Heart right ventricle (tissue), 16 donors: Measurements from ENCODE around the gene IHH. TPM values are rescaled to one million over a fixed set of nuclear protein-coding genes. Genes with fewer than 3 reads are reported as not detected.

Experiments used
- ATAC-seq, 8 donors: fragments of 200-7000 bp; cut with Tn5 transposase; one replicate each; pipeline ENCODE4 v1.9.1; 2020; ENCODE audit warnings: mild to moderate bottlenecking in 8 of 8, moderate library complexity in 8 of 8, moderate number of reproducible peaks in 1 of 8
- DNase-seq, 2 donors: peaks; one replicate each; pipeline ENCODE4 v3.0.0-alpha.2; 2020
- H3K27ac ChIP-seq, 10 donors: fragments of 200-600 bp; sonication (generic) in 2 of 10; one replicate each; pipeline versions ENCODE4 v1.5.0 to v1.8.0; 2020 to 2022; ENCODE audit warnings: mild to moderate bottlenecking in 3 of 10
- H3K27me3 ChIP-seq, 7 donors: fragments of 200-600 bp; one replicate each; pipeline ENCODE4 v1.8.0; 2021 to 2022; ENCODE audit warnings: mild to moderate bottlenecking in 2 of 7
- H3K36me3 ChIP-seq, 9 donors: fragments of 200-600 bp; sonication (generic) in 1 of 9; one replicate each; pipeline versions ENCODE4 v1.5.0 to v1.8.0; 2020 to 2022; ENCODE audit warnings: mild to moderate bottlenecking in 2 of 9
- H3K4me1 ChIP-seq, 9 donors: fragments of 200-600 bp; sonication (generic) in 1 of 9; one replicate each; pipeline versions ENCODE4 v1.5.0 to v1.8.0; 2020 to 2022; ENCODE audit warnings: mild to moderate bottlenecking in 4 of 9
- H3K4me3 ChIP-seq, 10 donors: fragments of 200-600 bp; sonication (generic) in 2 of 10; one replicate each; pipeline versions ENCODE4 v1.5.0 to v1.8.0; 2020 to 2022; ENCODE audit warnings: mild to moderate bottlenecking in 7 of 10, moderate library complexity in 2 of 10
- H3K9me3 ChIP-seq, 11 donors: fragments of 200-600 bp in 10 of 11; sonication (generic) in 2 of 11; one replicate each; pipeline versions ENCODE4 v1.5.0 to v1.8.0; 2013 to 2022; ENCODE audit warnings: mild to moderate bottlenecking in 2 of 11, control low read depth in 1 of 11, moderate library complexity in 1 of 11
- WGBS, 2 donors: extraction: QIAGEN DNeasy Blood & Tissue Kit; methylation state at CpG; one replicate each; pipeline ENCODE4 v1.1.7; 2013; ENCODE audit warnings: inconsistent platforms in 1 of 2; 5-methylcytosine and 5-hydroxymethylcytosine counted together
- intact Hi-C, 10 donors: fragments of 100-400 bp; cut with DNase I; formaldehyde crosslinking; loops; one replicate each; pipeline versions ENCODE4 v1.11.1 to v1.14.2; 2022
- polyA plus RNA-seq, 2 donors: library from polyadenylated mRNA; stranded (reverse); fragments of 200-250 nt; gene quantifications; one replicate each; pipeline ENCODE4 v1.2.3, GENCODE V29; 2013
- total RNA-seq, 10 donors: library from RNA; stranded (reverse); fragmentation: NEBNext Ultra II Directional in 3 of 10; extraction: Animal tissue kit (Norgen Biotek cat#: 25700) in 3 of 10; gene quantifications; one replicate each; pipeline versions ENCODE4 v1.2.1 to v1.2.4, GENCODE V29; 2021 to 2023
- TF ChIP-seq, protein P1 (sequence below), 9 donors: fragments of 200-600 bp; sonication (generic) in 2 of 9; IDR thresholded peaks; one replicate each; pipeline versions ENCODE4 v1.5.0 to v1.8.0; 2021 to 2022; ENCODE audit warnings: antibody characterized with exemption in 9 of 9, mild to moderate bottlenecking in 5 of 9, moderate library complexity in 1 of 9
- donor health status: Arrhythmogenic right ventricular cardiomyopathy.
- donor health status: ischemic (EF 13 %, LVEDD 7.1; RV severe dilation, severe dysfunction).
- donor health status: healthy with polysubstance abuse.
- donor health status: DM: no; HTN: yes; CAD: no.
- donor health status: DM: no; HTN: no; CAD: no.
- donor health status: ischemic (EF 25% LVEDD 6.9; RV normal size, moderate dysfunction).
- donor health status: ischemic (EF 25% LVEDD 5.7; RV mildly dilated, moderate dysfunction).
- donor health status: healthy.
- donor health status: DM: yes; HTN: yes; CAD: no.
- donor health status: Ischemic cardiomyopathy.
- donor health status: ischemic (EF 35%, LVEDD 5.7; RV mildly dilated, moderate dysfunction).
- donor health status: nonischemic (EF 11% LVEDD 7.7; RV severe dilation, severe dysfunction).
- donor health status: DM: yes; HTN: yes; CAD: no.
- donor health status: PGD.
- donor health status: ischemic (EF 29% LVEDD 5.4; RV normal size, mild dysfunction).
- donor health status: nonischemic (EF 23%, LVEDD 6.1; RV moderate dilation, normal function).

Gene IHH
- total and polyA plus RNA-seq, 12 donors: 0.03 to 0.16 TPM; not detected in 10

DNA sequence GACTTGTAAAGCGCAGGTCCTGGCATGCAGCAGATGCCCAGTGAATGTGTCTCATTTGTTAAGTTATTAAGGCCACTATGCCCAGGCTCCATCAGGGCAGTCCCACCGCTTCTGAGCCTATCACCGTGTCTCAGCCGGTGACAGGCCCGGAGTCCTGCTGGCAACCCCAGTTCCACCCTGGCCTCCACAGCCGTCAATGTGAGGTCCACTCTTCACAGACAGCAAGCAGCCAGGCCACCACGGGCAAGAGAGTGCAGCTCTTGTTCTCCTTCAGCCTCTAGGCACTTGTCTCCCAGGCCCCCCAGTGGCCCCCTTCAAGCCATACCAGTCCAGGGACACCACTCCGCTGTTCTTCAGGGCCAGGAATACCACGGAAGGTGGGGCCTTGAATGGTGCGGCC is 42.0 kb downstream of the IHH start:
- no peaks in the 10 kb centered on the region for H3K36me3 ChIP-seq
- 83 to 84% methylated on average over 10 of the region's 10 CpGs for WGBS, 2 donors
- peaks cover 0 to 38% (median 7%) of the 10 kb centered on the region in 7 donors for H3K27me3 ChIP-seq
- H3K27ac ChIP-seq: no peak overlapping the region
- TF ChIP-seq, protein P1, sequence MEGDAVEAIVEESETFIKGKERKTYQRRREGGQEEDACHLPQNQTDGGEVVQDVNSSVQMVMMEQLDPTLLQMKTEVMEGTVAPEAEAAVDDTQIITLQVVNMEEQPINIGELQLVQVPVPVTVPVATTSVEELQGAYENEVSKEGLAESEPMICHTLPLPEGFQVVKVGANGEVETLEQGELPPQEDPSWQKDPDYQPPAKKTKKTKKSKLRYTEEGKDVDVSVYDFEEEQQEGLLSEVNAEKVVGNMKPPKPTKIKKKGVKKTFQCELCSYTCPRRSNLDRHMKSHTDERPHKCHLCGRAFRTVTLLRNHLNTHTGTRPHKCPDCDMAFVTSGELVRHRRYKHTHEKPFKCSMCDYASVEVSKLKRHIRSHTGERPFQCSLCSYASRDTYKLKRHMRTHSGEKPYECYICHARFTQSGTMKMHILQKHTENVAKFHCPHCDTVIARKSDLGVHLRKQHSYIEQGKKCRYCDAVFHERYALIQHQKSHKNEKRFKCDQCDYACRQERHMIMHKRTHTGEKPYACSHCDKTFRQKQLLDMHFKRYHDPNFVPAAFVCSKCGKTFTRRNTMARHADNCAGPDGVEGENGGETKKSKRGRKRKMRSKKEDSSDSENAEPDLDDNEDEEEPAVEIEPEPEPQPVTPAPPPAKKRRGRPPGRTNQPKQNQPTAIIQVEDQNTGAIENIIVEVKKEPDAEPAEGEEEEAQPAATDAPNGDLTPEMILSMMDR (IDR thresholded peaks at IDR 0.05): no peak
- DNase-seq (no peak), ATAC-seq (no peak)
- no peaks in the 10 kb centered on the region for H3K4me1 ChIP-seq
- H3K9me3 ChIP-seq: no peaks in the 10 kb centered on the region
- intact Hi-C loops: no loop called here
- no peak overlapping the region for H3K4me3 ChIP-seq

DNA sequence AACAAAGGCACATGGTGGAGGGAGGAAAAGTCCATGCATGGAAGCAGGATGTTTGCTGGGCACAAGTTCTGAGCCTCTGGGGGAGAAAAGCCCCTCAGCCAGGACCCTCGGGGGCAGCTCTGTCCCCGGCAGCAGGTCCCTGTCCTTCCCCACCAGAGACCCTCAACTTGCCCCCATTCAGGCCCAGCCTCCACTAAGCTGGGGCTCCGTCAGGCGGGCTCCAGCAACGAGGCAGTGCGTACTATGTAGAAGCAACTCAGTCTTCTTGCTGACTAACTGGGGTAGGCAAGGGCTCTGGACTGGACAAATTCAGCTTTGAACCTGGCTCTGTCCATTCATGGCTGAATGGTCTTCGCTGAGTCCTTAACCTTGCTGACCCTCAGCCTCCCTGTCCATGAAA is 42.4 kb downstream of the IHH start:
- no peaks in the 10 kb centered on the region for H3K9me3 ChIP-seq
- intact Hi-C loops: no loop called here
- H3K36me3 ChIP-seq: no peaks in the 10 kb centered on the region
- no peak overlapping the region for H3K4me3 ChIP-seq
- TF ChIP-seq, protein P1 (IDR thresholded peaks at IDR 0.05): no peak
- ATAC-seq (no peak), DNase-seq (no peak)
- WGBS, 2 donors: 82 to 92% methylated on average over 7 of the region's 7 CpGs
- H3K4me1 ChIP-seq: no peaks in the 10 kb centered on the region
- H3K27me3 ChIP-seq: peaks cover 0 to 41% (median 11%) of the 10 kb centered on the region in 7 donors
- no peak overlapping the region for H3K27ac ChIP-seq

DNA sequence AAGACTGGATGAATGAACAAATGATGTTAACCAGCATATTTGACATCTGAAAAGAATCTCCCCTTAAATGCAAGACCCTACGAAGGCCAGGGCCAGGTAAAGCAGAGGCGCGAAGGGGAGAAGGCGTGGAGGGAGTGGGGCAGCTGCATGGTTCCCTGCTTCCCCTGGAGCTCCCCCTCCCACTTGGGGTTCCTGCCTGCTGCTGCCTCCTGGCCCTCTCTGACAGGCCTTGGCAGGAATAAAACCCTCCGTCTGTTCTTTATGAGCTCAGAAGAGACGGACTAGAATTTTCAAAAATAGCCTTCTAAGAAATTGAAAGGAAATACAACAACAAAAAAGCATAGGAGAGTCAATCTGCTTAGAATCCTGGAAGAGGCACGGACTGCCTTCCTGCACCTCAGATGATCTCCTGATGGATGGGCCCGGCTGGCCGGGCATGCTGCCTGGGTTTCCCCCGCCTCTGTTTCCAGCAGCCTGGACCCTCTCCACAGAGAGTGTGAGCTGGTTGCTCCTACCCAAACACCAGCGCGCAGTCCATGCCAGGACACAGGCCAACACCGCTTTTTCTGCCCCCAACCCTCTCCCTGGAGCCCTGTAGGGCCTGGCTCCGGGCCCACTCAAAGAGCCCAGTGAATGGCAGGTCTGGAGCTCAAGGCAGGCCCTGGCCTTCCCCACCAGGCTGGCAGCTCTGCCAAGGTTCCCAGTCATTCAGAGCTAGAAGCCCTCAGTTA is 43.4 kb downstream of the IHH start:
- no peak for ATAC-seq
- no peak overlapping the region for H3K4me3 ChIP-seq
- no peak for DNase-seq
- H3K27me3 ChIP-seq: peaks cover 0 to 39% (median 18%) of the 10 kb centered on the region in 7 donors
- H3K4me1 ChIP-seq: no peaks in the 10 kb centered on the region
- intact Hi-C loops: no loop called here
- no peaks in the 10 kb centered on the region for H3K36me3 ChIP-seq
- no peak overlapping the region for H3K27ac ChIP-seq
- 71 to 72% methylated on average over 14 of the region's 14 CpGs for WGBS, 2 donors
- TF ChIP-seq, protein P1 (IDR thresholded peaks at IDR 0.05): no peak
- H3K9me3 ChIP-seq: no peaks in the 10 kb centered on the region

DNA sequence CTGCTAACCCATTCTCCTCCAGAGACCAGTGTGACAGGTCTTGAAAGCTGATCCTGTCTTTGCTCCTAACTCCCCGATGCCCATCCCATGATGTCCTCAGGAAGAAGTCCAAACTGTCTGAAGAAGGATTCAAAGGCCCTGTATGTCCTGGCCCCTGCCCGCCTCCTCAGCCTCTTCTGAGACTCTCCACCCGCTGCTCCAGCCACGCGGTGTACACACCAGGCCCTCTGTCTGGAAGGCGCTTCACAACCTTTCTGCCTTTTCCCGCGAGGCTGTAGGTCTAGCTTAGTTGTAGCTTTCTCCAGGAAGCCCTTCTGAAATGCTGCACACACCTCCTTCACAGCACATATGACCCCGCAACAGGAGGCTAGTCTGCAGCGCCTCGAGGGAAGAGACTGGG is 44.0 kb downstream of the IHH start:
- H3K4me3 ChIP-seq: no peak overlapping the region
- peaks cover 0 to 2% (median 0%) of the 10 kb centered on the region in 11 donors for H3K9me3 ChIP-seq
- TF ChIP-seq, protein P1 (IDR thresholded peaks at IDR 0.05): no peak
- ATAC-seq (no peak), DNase-seq (no peak)
- intact Hi-C loops: no loop called here
- WGBS, 2 donors: 86 to 92% methylated on average over 11 of the region's 11 CpGs
- no peaks in the 10 kb centered on the region for H3K4me1 ChIP-seq
- H3K36me3 ChIP-seq: no peaks in the 10 kb centered on the region
- no peak overlapping the region for H3K27ac ChIP-seq
- peaks cover 0 to 36% (median 22%) of the 10 kb centered on the region in 7 donors for H3K27me3 ChIP-seq
